Thoracic aorta (tissue), 2 donors: Measurements from ENCODE around the gene FBXL4. TPM values are rescaled to one million over a fixed set of nuclear protein-coding genes. Genes with fewer than 3 reads are reported as not detected.
A peak's percentile ranks its signal among the peaks of the same experiment; 100 is the strongest.

Experiments
- ATAC-seq: fragments of 150-250 bp; one replicate; pipeline ENCODE4 v1.8.0; 2017; ENCODE audit warnings: low read depth; ENCODE audit not compliant: insufficient number of reproducible peaks, low FRiP score
- DNase-seq: peaks from one replicate; pipeline ENCODE4 v3.0.0-alpha.2; 2020; ENCODE audit warnings: low spot score
- H3K27ac ChIP-seq, 2 donors: fragments of 200-600 bp; sonication (generic); 1 replicate in 1 of 2; 2 replicates in 1 of 2; pipeline ENCODE4 v1.5.1; 2016; ENCODE audit warnings: mild to moderate bottlenecking in 2 of 2, moderate library complexity in 2 of 2
- H3K27me3 ChIP-seq: fragments of 200-600 bp; sonication (generic); replicated peaks from 2 replicates; pipeline ENCODE4 v1.6.0; 2016; ENCODE audit warnings: mild to moderate bottlenecking; ENCODE audit not compliant: insufficient read depth
- H3K36me3 ChIP-seq: fragments of 200-600 bp; sonication (generic); one replicate; pipeline ENCODE4 v1.5.1; 2016
- H3K4me1 ChIP-seq, 2 donors: fragments of 200-600 bp; sonication (generic); 1 replicate in 1 of 2; 2 replicates in 1 of 2; pipeline versions ENCODE4 v1.5.1 to v1.6.0; 2016; ENCODE audit warnings: low read depth in 2 of 2, mild to moderate bottlenecking in 1 of 2; ENCODE audit not compliant: control insufficient read depth in 1 of 2
- H3K4me3 ChIP-seq: fragments of 200-600 bp; sonication (generic); 2 replicates; pipeline ENCODE4 v1.5.1; 2016; ENCODE audit warnings: mild to moderate bottlenecking
- H3K9me3 ChIP-seq: fragments of 200-600 bp; sonication (generic); 2 replicates; pipeline ENCODE4 v1.5.1; 2016
- total RNA-seq, 2 donors: library from RNA; depleted of rRNA; stranded (reverse); fragments of >200 nt; gene quantifications; one replicate each; pipeline versions ENCODE4 v1.1.0 to v1.2.3, GENCODE V29; 2016
- TF ChIP-seq, protein P1 (sequence below): fragments of 200-600 bp; sonication (generic); IDR thresholded peaks from one replicate; pipeline ENCODE4 v1.5.1; 2019; ENCODE audit warnings: antibody characterized with exemption

FBXL4 gene
- total RNA-seq, 2 donors from 2014 or later = 18.3 to 31.7 TPM

DNA sequence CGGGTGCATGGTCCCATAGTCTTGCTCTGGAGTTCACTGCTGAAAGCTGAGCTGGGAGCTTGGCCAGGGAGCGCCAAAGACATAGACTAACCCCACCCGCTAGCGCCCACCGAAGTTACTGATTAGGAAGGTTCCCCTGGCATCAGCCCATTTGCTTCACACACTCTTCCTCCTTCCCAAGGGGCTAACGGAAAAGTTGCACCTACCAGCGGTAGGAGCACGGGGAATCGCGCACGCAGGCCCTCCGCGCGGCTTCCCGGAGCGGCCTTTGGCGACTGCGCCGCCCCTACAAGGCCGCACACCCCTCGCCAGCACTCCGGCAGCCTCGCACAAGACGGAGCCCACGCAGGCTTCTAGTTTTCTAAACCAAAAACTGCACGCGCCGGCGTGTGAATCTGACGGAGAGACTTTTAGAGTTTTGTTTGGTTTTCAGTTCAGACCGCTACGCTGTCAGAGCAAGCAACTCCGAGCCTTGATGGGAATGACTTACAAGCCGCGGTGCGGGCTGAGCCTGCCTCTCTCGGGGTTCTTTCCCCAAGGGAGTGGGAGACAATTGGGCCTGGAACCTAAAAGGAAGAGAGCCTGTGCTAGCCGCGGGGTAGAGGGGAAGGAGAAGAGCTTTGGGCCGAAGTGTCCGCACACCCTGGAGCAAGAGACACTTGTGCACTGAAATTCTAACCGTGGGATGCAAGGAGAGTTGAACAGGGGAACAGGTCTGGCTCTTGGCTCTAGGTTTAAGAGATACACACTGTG lies 114.3 kb downstream of the FBXL4 start:
- Histone ChIP-seq H3K9me3 (no peaks in the 10 kb centered on the region), H3K27ac (no peak overlapping the region), H3K36me3 (no peaks in the 10 kb centered on the region), H3K27me3 (peaks cover 47% of the 10 kb centered on the region), H3K4me1 (peaks cover 16 to 34% of the 10 kb centered on the region in 2 donors), H3K4me3 (peak overlapping the region; percentile 93)
- TF ChIP-seq, protein P1, sequence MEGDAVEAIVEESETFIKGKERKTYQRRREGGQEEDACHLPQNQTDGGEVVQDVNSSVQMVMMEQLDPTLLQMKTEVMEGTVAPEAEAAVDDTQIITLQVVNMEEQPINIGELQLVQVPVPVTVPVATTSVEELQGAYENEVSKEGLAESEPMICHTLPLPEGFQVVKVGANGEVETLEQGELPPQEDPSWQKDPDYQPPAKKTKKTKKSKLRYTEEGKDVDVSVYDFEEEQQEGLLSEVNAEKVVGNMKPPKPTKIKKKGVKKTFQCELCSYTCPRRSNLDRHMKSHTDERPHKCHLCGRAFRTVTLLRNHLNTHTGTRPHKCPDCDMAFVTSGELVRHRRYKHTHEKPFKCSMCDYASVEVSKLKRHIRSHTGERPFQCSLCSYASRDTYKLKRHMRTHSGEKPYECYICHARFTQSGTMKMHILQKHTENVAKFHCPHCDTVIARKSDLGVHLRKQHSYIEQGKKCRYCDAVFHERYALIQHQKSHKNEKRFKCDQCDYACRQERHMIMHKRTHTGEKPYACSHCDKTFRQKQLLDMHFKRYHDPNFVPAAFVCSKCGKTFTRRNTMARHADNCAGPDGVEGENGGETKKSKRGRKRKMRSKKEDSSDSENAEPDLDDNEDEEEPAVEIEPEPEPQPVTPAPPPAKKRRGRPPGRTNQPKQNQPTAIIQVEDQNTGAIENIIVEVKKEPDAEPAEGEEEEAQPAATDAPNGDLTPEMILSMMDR = no peak
- ATAC-seq (peak; percentile 6), DNase-seq (no peak)

DNA sequence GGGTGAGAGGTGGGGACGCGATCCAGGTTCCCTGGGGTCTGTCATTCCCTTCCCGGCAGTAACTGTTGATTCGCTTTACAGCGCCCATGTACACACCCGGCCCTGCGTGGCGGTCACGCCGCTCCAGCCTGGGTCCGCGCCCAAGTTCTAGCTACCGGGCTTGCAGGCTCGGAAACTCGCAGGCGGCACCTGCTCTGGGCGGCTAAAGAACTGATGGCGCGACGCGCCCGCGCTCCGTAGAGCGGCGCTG lies 114.8 kb downstream of the FBXL4 start:
- H3K36me3 ChIP-seq = no peaks in the 10 kb centered on the region
- DNase-seq (no peak), ATAC-seq (peak; percentile 13)
- H3K27me3 ChIP-seq = peaks cover 44% of the 10 kb centered on the region
- H3K4me3 ChIP-seq = peak overlapping the region; percentile 93
- H3K27ac ChIP-seq = no peak overlapping the region
- TF ChIP-seq, protein P1 = no peak
- no peaks in the 10 kb centered on the region for H3K9me3 ChIP-seq
- peaks cover 16 to 39% of the 10 kb centered on the region in 2 donors for H3K4me1 ChIP-seq

DNA sequence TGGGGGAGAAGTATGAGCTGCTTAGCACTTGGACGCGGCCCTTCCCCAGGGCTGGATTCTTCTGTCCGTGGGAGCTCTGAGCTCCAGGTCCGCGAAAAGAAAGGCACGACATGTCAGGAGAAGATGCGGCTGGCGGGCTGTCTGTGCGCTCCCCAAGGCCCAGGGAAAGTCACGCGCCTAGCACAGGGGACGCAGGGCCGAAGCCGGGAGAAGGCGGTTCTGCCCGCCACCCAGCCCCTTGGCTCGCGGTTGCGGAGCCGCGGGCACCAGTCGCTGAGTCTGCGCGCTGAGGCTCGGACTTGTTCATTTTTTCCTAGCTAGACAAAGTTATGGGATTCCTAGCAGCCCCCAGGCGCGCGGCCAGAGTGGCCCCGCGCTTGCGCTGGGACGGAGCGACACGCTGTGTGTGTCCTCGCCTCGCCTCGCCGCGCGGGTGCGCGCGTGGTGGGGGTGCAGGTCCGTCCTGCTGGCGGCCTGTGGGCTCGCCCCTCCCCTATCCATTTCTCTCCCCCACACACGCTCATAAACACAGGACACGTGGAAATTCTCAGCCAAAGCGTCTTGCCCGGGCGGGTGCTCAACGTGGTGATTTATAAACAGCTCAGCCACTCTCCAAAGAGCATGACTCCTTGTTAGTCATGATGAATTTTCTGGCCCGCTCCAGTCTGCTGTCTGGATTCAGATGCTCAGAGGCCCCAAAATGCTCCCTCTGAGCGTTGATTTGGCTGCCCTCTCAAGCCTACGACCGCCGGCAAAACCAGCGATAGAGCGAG lies 115.3 kb downstream of the FBXL4 start:
- Histone ChIP-seq H3K27ac (no peak overlapping the region), H3K4me3 (peak overlapping the region; percentile 93), H3K9me3 (no peaks in the 10 kb centered on the region), H3K27me3 (peaks cover 39% of the 10 kb centered on the region), H3K36me3 (no peaks in the 10 kb centered on the region), H3K4me1 (peaks cover 20 to 44% of the 10 kb centered on the region in 2 donors)
- TF ChIP-seq, protein P1 = no peak
- DNase-seq (peak; percentile 38), ATAC-seq (peak; percentile 34)

DNA sequence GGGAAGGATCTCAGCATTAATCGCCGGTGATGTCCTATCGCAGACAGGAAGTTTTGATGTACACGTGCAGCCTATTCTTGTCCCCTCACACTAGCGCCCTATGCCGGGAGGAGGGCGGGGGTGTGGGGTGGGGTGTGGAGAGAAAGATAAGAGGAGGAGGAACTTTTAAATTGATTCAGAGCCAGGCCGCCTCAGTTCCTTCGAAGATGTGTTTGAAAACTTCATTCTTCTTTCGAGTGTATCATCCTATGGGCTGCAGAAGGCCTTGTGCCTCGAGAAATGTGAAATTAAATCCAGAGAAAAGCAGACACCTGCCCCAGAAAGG lies 115.8 kb downstream of the FBXL4 start:
- peaks cover 21 to 47% of the 10 kb centered on the region in 2 donors for H3K4me1 ChIP-seq
- TF ChIP-seq, protein P1 = no peak

DNA sequence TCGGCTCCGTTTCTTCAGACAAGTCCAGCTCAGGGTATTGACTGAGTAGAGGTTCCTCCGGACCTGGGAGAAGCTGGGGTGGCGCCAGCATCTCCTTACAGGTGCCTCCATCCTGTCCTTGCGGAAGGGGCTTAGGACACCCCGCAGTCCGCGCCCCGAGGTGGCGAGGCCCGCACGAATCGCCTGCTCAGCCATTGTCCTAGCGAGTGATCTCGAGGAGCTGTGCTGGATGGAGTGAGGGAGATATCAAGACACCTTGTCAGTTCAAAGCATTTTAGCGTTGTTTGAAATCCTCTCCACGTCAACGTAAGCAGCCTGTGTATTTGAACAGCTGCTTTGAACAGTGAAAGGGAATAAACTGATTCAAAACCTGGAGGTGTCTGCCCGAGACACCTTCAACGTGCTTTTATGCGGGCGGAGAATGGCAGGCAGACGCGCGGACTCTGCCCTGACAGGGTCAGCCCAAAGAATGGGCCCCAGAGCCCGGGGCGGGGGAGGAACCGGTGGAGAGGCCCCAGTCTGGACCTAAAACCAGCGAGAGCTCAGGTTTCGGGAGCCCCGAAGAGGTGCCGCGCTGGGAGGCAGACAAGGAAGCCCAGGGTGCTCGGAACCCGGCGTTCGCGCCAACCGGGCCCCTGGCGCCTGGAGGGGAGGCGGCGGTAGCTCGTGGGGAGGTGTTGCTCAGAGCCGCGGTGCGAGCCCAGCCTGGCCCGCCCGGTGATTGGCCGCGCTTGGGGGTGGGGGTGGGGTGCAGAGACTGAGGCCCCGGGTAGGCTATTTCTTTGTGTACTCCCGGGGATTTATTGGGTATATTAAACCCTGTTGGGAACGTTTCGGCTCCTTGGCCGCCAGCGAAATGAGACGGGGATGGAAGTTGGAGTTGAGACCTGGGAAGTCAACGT lies 116.4 kb downstream of the FBXL4 start:
- ATAC-seq (no peak), DNase-seq (no peak)
- H3K27ac ChIP-seq = peak overlapping the region in 1 of 2 donors; percentile 2
- no peaks in the 10 kb centered on the region for H3K9me3 ChIP-seq
- peak overlapping the region; percentile 40 for H3K4me3 ChIP-seq
- H3K4me1 ChIP-seq = peaks cover 21 to 47% of the 10 kb centered on the region in 2 donors
- TF ChIP-seq, protein P1 = no peak
- no peaks in the 10 kb centered on the region for H3K36me3 ChIP-seq
- H3K27me3 ChIP-seq = peaks cover 34% of the 10 kb centered on the region

More for the DNA sequence above, 115.8 kb downstream of the FBXL4 start:
- H3K4me3 ChIP-seq = peak overlapping the region; percentile 93
- H3K9me3 ChIP-seq = no peaks in the 10 kb centered on the region
- H3K27ac ChIP-seq = no peak overlapping the region
- no peak for ATAC-seq
- H3K27me3 ChIP-seq = peaks cover 34% of the 10 kb centered on the region
- no peak for DNase-seq
- no peaks in the 10 kb centered on the region for H3K36me3 ChIP-seq
